SK-N-MC (cell line): ENCODE data around the gene APOL6.

ENCODE experiments used
- EZH2 ChIP-seq: fragments of 200-600 bp; sonication (generic); IDR thresholded peaks from one replicate; pipeline ENCODE4 v1.6.1; 2017; ENCODE audit warnings: antibody characterized with exemption
- POLR2AphosphoS5 ChIP-seq: IDR thresholded peaks from 2 replicates; pipeline ENCODE4 v1.6.1; 2012; ENCODE audit warnings: mild to moderate bottlenecking, low read depth, low read length, borderline replicate concordance

DNA sequence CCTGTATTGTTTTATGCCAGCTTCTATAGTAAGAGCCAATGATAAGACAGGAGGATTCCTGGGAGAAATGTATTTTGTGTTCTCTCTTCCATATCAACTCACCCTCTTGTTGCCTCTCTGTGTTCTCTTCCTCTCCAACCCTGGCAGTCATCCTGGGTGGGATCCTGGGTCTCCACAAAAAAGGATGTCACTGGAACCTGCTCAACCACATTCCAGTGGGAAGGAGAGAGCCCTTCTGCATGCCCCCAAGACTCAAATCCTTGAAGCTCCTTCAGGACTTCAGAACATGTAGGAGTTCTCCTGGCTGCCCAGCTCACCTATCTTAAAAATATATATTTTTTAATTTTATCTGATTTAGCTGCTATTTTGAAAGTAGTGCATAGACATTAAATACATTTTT is 26.1 kb downstream of the APOL6 start:
- no peak for TF ChIP-seq EZH2
- no peak for TF ChIP-seq POLR2AphosphoS5
